ENCODE data around the gene MKLN1. TPM values are rescaled to one million over a fixed set of nuclear protein-coding genes. Genes with fewer than 3 reads are reported as not detected.

Gene MKLN1
- total and polyA plus RNA-seq, 2 donors (not counting 1 experiment from before 2014, with no cell fraction given) = 8.5 to 68.4 TPM

- H3K27ac Mint-ChIP-seq = no peak overlapping the region
These were observed 115.8 kb downstream of the MKLN1 start for GRCh38 chr7:131443496-131443895.

DNA sequence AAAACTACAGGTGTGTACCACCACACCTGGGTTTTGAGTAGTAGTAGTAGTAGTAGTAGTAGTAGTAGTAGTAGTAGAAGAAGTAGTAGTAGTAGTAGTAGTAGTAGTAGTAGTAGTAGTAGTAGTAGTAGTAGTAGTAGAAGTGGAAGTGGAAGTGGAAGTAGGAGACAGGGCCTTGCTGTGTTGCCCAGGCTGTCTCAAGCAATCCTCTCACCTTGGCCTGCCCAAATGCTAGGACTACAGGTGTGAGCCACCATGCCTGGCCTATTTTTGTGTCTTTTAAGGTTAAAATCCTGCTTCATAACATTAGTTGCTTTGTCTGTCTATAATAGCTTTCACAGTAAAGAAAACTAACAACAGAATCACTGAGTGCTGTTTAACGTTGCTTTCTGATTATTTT, 117.0 kb downstream of the MKLN1 start:
- no peaks in the 10 kb centered on the region for H4K20me1 ChIP-seq (ENCODE audit: control insufficient read depth, insufficient read depth, low read length, poor library complexity, severe bottlenecking)
- no peaks in the 10 kb centered on the region for H3K9me3 Mint-ChIP-seq (ENCODE audit: insufficient read depth)
- no peak overlapping the region for H3K27ac Mint-ChIP-seq
- H3K27me3 Mint-ChIP-seq = no peaks in the 10 kb centered on the region
- no peak overlapping the region for H3K4me2 ChIP-seq (replicated peaks; ENCODE audit: low read depth, low read length, poor library complexity, severe bottlenecking)
- no peak overlapping the region for H3K9ac ChIP-seq (ENCODE audit: low read length)
- H3K4me1 Mint-ChIP-seq = no peaks in the 10 kb centered on the region
- peaks cover 0 to 1% (median 0%) of the 10 kb centered on the region in 3 donors for H3K9me3 ChIP-seq (ENCODE audit: control extremely low read depth in 1 of 3, control insufficient read depth in 2 of 3, insufficient read depth in 1 of 3, low read length in 2 of 3)
- POLR2A ChIA-PET = interaction anchor here (0.9 kb wide), 1 partner anchor 1306 kb away, joined by 3 read pairs; no protein-coding TSS in a partner anchor
- no peak overlapping the region for H3K4me3 Mint-ChIP-seq
- no peaks in the 10 kb centered on the region for H3K79me2 ChIP-seq (ENCODE audit: control insufficient read depth, insufficient read depth, low read length)
- no CpG with 5 or more reads among the region's 1 CpG for WGBS (ENCODE audit: insufficient coverage)
- H3K36me3 ChIP-seq (replicated peaks in 1 of 2; ENCODE audit: control extremely low read depth in 1 of 2, control insufficient read depth in 1 of 2, extremely low read depth in 1 of 2, insufficient read depth in 2 of 2, low read length in 1 of 2) = peaks cover 13 to 47% of the 10 kb centered on the region in 2 experiments
- intact Hi-C loops (cut with micrococcal nuclease) = no loop called here
- H3K27ac ChIP-seq (ENCODE audit: low read length in 2 of 2) = no peak overlapping the region
- H3K4me1 ChIP-seq (ENCODE audit: control insufficient read depth in 2 of 2, insufficient read depth in 2 of 2, low read length in 2 of 2) = no peaks in the 10 kb centered on the region
- H2AFZ ChIP-seq (ENCODE audit: insufficient read depth, low read depth, low read length, poor library complexity, severe bottlenecking) = no peak overlapping the region
- H3K27me3 ChIP-seq (replicated peaks in 1 of 4; ENCODE audit: control extremely low read depth in 1 of 4, control insufficient read depth in 3 of 4, insufficient read depth in 4 of 4, low read length in 3 of 4) = no peaks in the 10 kb centered on the region
- no peak overlapping the region for H3K4me3 ChIP-seq (ENCODE audit: control extremely low read depth in 1 of 5, extremely low read depth in 1 of 5, insufficient read depth in 1 of 5, low read depth in 2 of 5, low read length in 4 of 5)
- no peak for DNase-seq
- CTCF ChIA-PET = no interaction called here
- TF ChIP-seq, protein P1, sequence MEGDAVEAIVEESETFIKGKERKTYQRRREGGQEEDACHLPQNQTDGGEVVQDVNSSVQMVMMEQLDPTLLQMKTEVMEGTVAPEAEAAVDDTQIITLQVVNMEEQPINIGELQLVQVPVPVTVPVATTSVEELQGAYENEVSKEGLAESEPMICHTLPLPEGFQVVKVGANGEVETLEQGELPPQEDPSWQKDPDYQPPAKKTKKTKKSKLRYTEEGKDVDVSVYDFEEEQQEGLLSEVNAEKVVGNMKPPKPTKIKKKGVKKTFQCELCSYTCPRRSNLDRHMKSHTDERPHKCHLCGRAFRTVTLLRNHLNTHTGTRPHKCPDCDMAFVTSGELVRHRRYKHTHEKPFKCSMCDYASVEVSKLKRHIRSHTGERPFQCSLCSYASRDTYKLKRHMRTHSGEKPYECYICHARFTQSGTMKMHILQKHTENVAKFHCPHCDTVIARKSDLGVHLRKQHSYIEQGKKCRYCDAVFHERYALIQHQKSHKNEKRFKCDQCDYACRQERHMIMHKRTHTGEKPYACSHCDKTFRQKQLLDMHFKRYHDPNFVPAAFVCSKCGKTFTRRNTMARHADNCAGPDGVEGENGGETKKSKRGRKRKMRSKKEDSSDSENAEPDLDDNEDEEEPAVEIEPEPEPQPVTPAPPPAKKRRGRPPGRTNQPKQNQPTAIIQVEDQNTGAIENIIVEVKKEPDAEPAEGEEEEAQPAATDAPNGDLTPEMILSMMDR (IDR thresholded peaks at IDR 0.05) = no peak
- no peak for TF ChIP-seq EZH2 (IDR thresholded peaks at IDR 0.05; ENCODE audit: borderline replicate concordance, insufficient read depth, low read depth, low read length, poor library complexity, severe bottlenecking)
- no peak for ATAC-seq (ENCODE audit: low read depth)

More at GRCh38 chr7:131443496-131443895, 115.8 kb downstream of the MKLN1 start:
- Histone ChIP-seq H3K4me2 (replicated peaks; ENCODE audit: low read depth, low read length, poor library complexity, severe bottlenecking) (no peak overlapping the region), H4K20me1 (ENCODE audit: control insufficient read depth, insufficient read depth, low read length, poor library complexity, severe bottlenecking) (no peaks in the 10 kb centered on the region), H3K4me1 (ENCODE audit: control insufficient read depth in 2 of 2, insufficient read depth in 2 of 2, low read length in 2 of 2) (no peaks in the 10 kb centered on the region), H2AFZ (ENCODE audit: insufficient read depth, low read depth, low read length, poor library complexity, severe bottlenecking) (no peak overlapping the region), H3K27ac (ENCODE audit: low read length in 2 of 2) (no peak overlapping the region), H3K36me3 (replicated peaks in 1 of 2; ENCODE audit: control extremely low read depth in 1 of 2, control insufficient read depth in 1 of 2, extremely low read depth in 1 of 2, insufficient read depth in 2 of 2, low read length in 1 of 2) (peaks cover 10 to 45% of the 10 kb centered on the region in 2 experiments), H3K9ac (ENCODE audit: low read length) (no peak overlapping the region), H3K79me2 (ENCODE audit: control insufficient read depth, insufficient read depth, low read length) (no peaks in the 10 kb centered on the region), H3K27me3 (replicated peaks in 1 of 4; ENCODE audit: control extremely low read depth in 1 of 4, control insufficient read depth in 3 of 4, insufficient read depth in 4 of 4, low read length in 3 of 4) (no peaks in the 10 kb centered on the region), H3K4me3 (ENCODE audit: control extremely low read depth in 1 of 5, extremely low read depth in 1 of 5, insufficient read depth in 1 of 5, low read depth in 2 of 5, low read length in 4 of 5) (no peak overlapping the region), H3K9me3 (ENCODE audit: control extremely low read depth in 1 of 3, control insufficient read depth in 2 of 3, insufficient read depth in 1 of 3, low read length in 2 of 3) (peaks cover 0 to 1% (median 0%) of the 10 kb centered on the region in 3 donors)
- Mint-ChIP-seq H3K9me3 (ENCODE audit: insufficient read depth) (no peaks in the 10 kb centered on the region), H3K27me3 (no peaks in the 10 kb centered on the region), H3K4me3 (no peak overlapping the region), H3K4me1 (no peaks in the 10 kb centered on the region)
- DNase-seq = no peak
- 96% methylated on average over 4 of the region's 5 CpGs for WGBS (ENCODE audit: insufficient coverage)
- ChIA-PET CTCF (no interaction called here), POLR2A (no interaction called here)
- no peak for ATAC-seq (ENCODE audit: low read depth)
- TF ChIP-seq, protein P1 (IDR thresholded peaks at IDR 0.05) = no peak
- TF ChIP-seq EZH2 (IDR thresholded peaks at IDR 0.05; ENCODE audit: borderline replicate concordance, insufficient read depth, low read depth, low read length, poor library complexity, severe bottlenecking) = no peak
- intact Hi-C loops (cut with micrococcal nuclease) = no loop called here

Measured in B cell (primary cell).